AG04450 (cell line): Measurements from ENCODE around the gene FAIM. TPM values are rescaled to one million over a fixed set of nuclear protein-coding genes. Genes with fewer than 3 reads are reported as not detected.

Experiments
- CTCF ChIA-PET: fragments of 300-600, 350-600 bp; formaldehyde crosslinking; extraction: SDS; loops from one replicate; lab custom pipeline; 2022; ENCODE audit warnings: antibody characterized with exemption, inconsistent platforms; lab: Charles Lee
- POLR2A ChIA-PET: fragments of 350-600 bp; formaldehyde crosslinking; extraction: SDS; loops from one replicate; lab custom pipeline; 2021; ENCODE audit warnings: antibody characterized with exemption, inconsistent platforms; lab: Yijun Ruan, JAX
- DNase-seq: peaks from one replicate; pipeline ENCODE4 v3.0.0-alpha.2; 2011; ENCODE audit warnings: low read depth, low spot score
- H3K27ac ChIP-seq: one replicate; pipeline ENCODE4 v1.5.1; 2012; ENCODE audit warnings: low read depth, low read length, control low read depth
- H3K27me3 ChIP-seq: one replicate; pipeline ENCODE4 v1.6.0; 2012; ENCODE audit warnings: low read length; ENCODE audit not compliant: control insufficient read depth, insufficient read depth
- H3K4me3 ChIP-seq: 2 replicates; pipeline ENCODE4 v1.5.1; 2011; ENCODE audit warnings: mild to moderate bottlenecking, low read depth, low read length, control low read depth
- H3K9me3 ChIP-seq: 2 replicates; pipeline ENCODE4 v1.5.1; 2012; ENCODE audit warnings: low read length; ENCODE audit not compliant: control insufficient read depth, insufficient read depth
- polyA plus RNA-seq: library from polyadenylated mRNA; depleted of rRNA; stranded (reverse); fragments of >200 nt; gene quantifications from 2 replicates; pipeline ENCODE4 v1.2.3, GENCODE V29; 2011
- TF ChIP-seq, protein P1 (sequence below): IDR thresholded peaks from 2 replicates; pipeline ENCODE4 v1.5.1; 2011; ENCODE audit warnings: low read depth, low read length, control low read depth, inconsistent platforms

FAIM gene
- polyA plus RNA-seq, 1 experiment = 5.7 TPM

DNA sequence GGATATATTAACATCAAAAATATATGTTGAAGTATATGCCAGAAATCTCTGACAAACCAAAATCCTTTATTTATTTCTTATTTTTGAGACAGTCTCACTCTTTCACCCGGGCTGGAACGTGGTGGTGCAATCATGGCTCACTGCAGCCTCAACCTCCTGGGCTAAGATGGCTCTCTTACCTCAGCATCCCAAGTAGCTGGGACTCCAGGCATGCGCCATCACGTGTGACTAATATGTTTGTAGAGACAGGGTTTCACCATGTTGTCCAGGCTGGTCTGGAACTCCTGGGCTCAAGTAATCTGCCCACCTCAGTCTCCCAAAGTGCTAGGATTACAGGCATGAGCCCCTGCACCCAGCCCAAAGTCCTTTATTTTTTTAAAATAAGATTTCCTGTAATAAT lies 11.9 kb downstream of the FAIM start:
- CTCF ChIA-PET = interaction anchor here (0.6 to 1.7 kb wide), 3 partner anchors 26 to 304 kb away, joined by 3 to 14 read pairs (median 7); partner anchors contain the start of gene CEP70
- DNase-seq = no peak
- POLR2A ChIA-PET = no interaction called here

DNA sequence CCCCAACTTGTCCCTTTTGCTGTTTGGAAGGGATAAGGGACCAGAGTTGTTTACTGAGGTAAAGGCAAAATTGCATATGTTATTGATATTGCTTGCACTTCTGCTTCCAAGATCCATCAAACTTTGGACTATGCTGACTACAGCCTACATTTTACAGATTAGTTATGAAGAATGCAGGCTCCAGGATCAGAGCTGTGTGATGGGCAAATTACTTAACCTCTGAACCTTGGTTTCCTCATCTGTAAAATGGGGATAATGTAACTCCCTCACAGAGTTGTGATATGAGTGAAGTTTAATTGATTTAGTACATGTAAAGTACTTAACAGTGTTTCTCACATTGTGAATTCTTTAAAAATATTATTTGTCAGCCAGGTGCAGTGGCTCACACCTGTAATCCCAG lies 15.9 kb downstream of the FAIM start:
- Histone ChIP-seq H3K9me3 (no peaks in the 10 kb centered on the region), H3K27ac (no peak overlapping the region), H3K27me3 (no peaks in the 10 kb centered on the region), H3K4me3 (no peak overlapping the region)
- TF ChIP-seq, protein P1, sequence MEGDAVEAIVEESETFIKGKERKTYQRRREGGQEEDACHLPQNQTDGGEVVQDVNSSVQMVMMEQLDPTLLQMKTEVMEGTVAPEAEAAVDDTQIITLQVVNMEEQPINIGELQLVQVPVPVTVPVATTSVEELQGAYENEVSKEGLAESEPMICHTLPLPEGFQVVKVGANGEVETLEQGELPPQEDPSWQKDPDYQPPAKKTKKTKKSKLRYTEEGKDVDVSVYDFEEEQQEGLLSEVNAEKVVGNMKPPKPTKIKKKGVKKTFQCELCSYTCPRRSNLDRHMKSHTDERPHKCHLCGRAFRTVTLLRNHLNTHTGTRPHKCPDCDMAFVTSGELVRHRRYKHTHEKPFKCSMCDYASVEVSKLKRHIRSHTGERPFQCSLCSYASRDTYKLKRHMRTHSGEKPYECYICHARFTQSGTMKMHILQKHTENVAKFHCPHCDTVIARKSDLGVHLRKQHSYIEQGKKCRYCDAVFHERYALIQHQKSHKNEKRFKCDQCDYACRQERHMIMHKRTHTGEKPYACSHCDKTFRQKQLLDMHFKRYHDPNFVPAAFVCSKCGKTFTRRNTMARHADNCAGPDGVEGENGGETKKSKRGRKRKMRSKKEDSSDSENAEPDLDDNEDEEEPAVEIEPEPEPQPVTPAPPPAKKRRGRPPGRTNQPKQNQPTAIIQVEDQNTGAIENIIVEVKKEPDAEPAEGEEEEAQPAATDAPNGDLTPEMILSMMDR = no peak
- POLR2A ChIA-PET = interaction anchor here (1.7 kb wide), 1 partner anchor 291 kb away, joined by 4 read pairs; no protein-coding TSS in a partner anchor
- CTCF ChIA-PET = interaction anchor here (2.1 to 3.8 kb wide), 3 partner anchors 30 to 299 kb away, joined by 10 to 38 read pairs (median 14); partner anchors contain the start of gene CEP70
- DNase-seq = no peak

More for the DNA sequence above, 11.9 kb downstream of the FAIM start:
- Histone ChIP-seq H3K9me3 (no peaks in the 10 kb centered on the region), H3K27me3 (no peaks in the 10 kb centered on the region), H3K27ac (no peak overlapping the region), H3K4me3 (no peak overlapping the region)
- TF ChIP-seq, protein P1 = no peak

DNA sequence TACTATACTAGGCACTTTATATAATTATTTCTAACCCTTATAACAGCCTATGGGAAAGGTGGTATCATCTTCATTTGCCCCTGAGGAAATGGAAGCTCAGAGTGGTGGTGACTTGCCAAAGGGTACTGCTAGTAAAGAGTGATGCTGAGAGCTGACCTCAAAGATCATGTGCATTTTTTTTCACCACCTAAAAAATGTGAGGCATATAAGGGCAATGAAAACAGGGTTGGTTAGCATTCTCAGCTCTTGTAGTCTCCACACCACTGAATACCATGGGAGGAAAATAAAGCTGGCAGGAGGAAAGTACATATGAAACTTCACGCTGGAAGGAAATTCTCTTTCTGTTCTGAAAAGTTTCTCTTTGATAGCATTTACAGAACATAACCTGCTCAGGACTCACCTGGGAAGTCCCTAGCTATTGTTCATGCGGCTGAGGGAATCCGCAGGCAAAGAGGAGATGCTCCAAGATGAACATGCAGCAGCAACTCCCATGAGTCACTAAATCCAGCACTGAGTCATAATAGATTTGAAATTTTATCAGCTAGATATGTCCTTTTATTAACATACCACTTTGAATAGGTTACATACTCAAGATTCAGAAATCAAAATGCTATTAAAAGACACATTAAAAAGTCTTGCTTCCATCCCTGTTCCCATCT lies 17.3 kb downstream of the FAIM start:
- Histone ChIP-seq H3K27ac (no peak overlapping the region), H3K27me3 (no peaks in the 10 kb centered on the region), H3K4me3 (no peak overlapping the region), H3K9me3 (no peaks in the 10 kb centered on the region)
- TF ChIP-seq, protein P1 = no peak
- peak; percentile 8 for DNase-seq
- ChIA-PET CTCF (interaction anchor here (0.6 to 3.8 kb wide), 8 partner anchors 10 to 321 kb away, joined by 3 to 38 read pairs (median 4); partner anchors contain the start of genes CEP70, FOXL2 and FOXL2NB), POLR2A (interaction anchor here (1.1 to 1.7 kb wide), 2 partner anchors 69 to 290 kb away, joined by 3 to 4 read pairs; no protein-coding TSS in a partner anchor)

DNA sequence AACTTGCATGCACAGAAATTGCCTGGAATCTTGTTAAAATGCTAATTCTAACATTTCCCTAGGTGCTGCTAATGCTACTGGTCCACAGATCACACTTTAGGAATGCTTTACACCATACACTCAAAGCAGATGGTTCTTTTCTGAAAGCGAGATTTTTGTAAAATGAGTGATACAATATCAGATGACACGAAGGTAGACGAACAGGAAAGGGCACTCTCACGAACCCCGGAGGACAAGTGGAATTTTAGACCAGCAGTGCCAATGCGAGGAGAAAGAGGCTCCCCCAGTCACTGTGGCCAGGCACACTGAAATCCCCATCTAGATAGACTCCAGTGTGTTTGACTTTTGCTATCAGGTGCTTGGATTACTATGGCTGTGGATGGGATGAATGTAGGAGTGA lies 21.0 kb downstream of the FAIM start:
- Histone ChIP-seq H3K27me3 (no peaks in the 10 kb centered on the region), H3K4me3 (no peak overlapping the region), H3K9me3 (no peaks in the 10 kb centered on the region), H3K27ac (no peak overlapping the region)
- no peak for DNase-seq
- CTCF ChIA-PET = interaction anchor here (0.6 to 3.2 kb wide), 2 partner anchors 258 to 286 kb away, joined by 4 to 11 read pairs; no protein-coding TSS in a partner anchor
- TF ChIP-seq, protein P1 = no peak
- POLR2A ChIA-PET = no interaction called here

DNA sequence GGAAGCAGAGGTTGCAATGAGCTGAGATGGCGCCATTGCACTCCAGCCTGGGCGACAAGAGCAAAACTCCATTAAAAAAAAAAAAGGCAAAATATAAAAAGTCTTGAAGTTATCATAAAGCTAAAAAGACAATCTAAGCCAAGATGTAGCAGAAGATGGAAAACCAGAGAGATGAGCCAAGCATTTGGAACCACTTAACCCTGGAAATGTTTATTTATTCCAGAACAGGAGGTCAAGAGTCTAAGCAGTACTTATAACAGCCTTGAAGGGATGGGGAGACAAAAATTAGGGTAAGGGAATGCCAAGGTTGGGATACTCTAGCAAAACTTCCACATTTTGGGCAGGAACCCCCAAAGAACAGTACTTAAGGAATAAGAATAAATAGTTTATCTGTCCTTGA lies 30.1 kb downstream of the FAIM start:
- Histone ChIP-seq H3K27me3 (no peaks in the 10 kb centered on the region), H3K9me3 (no peaks in the 10 kb centered on the region), H3K27ac (no peak overlapping the region), H3K4me3 (no peak overlapping the region)
- DNase-seq = no peak
- TF ChIP-seq, protein P1 = no peak
- ChIA-PET CTCF (interaction anchor here (0.6 to 0.8 kb wide), 4 partner anchors 40 to 279 kb away, joined by 3 to 5 read pairs (median 4); no protein-coding TSS in a partner anchor), POLR2A (interaction anchor here (0.6 kb wide), 1 partner anchor 98 kb away, joined by 3 read pairs; no protein-coding TSS in a partner anchor)
